DMS114 treated with DMSO at 0.1 percent for 48 hours (cell line): ENCODE results near the gene EPPIN.

ENCODE experiments used
- DNase-seq: peaks from one replicate; lab custom pipeline; 2025; ENCODE audit not compliant: unreplicated experiment; lab: John Stamatoyannopoulos, UW

Gene EPPIN

DNA sequence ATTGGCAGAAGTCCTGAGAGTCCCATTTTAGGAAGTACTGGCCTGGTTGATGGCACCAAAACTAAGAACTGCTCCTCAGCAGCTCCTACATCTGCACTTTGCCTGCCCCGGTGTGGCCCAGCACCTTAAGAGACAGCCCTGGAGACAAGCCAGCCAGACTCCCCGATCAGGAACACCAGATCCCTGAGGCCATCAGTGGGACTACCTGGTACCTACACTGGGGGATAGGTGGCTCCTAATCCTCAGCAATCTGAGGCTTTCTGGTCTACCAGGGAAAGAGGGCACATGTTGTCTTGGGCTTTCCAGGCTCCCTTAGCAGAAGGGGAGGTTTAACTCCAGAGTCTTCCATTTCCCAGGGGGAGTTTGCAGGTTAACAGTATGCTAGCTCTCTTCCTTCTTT, 7.8 kb downstream of the EPPIN start, which contains the start of gene WFDC6:
Gene WFDC6 (minus strand): TSS at position 101 of the 400 bp plus-strand sequence. CDS start 75 bp downstream, at position 26.
- DNase-seq: no peak

DNA sequence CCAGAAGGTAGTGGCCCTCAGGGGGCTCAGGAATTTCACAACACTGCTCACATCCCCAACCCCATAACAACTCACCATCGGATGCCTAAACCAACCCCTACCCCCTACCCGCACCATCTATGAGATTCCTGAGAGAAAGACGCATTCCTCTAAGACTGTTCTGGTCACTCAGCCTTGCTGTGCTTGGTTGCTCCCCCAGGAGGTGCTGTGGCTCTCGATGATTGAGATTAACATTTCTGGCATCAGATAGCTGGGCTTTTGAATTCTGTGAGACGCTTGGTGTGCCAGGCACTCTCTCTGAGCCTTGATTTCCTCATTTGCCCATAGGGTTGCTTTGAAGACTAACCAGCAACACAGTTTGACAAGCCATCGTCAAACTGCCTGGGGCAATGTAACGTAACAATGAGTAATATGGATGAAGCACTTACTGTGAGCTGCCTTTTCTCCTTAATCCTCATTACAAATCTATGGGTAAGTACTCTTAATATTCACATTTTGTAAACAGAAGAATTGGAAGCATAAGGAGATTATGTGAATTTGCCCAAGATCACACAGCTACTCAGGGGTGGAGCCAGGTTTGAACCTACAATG, 8.9 kb downstream of the EPPIN start:
- DNase-seq: no peak

GRCh38 chr20:45527294-45527693, 19.9 kb downstream of the EPPIN start:
- DNase-seq: no peak

DNA sequence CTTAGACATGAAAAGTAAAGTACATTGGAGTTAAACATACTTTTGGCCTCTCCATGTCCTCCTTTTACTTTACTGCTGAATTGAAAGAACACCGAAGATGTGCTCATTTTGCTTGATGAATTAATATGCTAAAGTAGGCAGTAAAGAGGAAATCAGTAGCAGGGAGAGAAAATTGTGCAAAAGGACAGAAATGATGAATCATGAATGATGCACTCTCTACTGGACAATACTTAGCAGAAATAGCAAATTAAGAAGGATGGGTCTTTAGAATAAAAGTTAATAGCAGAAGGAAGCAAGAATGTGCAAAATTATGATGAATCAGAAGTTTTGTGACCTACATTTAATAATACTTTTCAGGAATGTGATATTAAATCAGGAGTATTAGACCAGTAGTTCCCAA, 23.4 kb downstream of the EPPIN start:
- DNase-seq: no peak

- no peak for DNase-seq
Observed at GRCh38 chr20:45518282-45518681, 28.9 kb downstream of the EPPIN start.

DNA sequence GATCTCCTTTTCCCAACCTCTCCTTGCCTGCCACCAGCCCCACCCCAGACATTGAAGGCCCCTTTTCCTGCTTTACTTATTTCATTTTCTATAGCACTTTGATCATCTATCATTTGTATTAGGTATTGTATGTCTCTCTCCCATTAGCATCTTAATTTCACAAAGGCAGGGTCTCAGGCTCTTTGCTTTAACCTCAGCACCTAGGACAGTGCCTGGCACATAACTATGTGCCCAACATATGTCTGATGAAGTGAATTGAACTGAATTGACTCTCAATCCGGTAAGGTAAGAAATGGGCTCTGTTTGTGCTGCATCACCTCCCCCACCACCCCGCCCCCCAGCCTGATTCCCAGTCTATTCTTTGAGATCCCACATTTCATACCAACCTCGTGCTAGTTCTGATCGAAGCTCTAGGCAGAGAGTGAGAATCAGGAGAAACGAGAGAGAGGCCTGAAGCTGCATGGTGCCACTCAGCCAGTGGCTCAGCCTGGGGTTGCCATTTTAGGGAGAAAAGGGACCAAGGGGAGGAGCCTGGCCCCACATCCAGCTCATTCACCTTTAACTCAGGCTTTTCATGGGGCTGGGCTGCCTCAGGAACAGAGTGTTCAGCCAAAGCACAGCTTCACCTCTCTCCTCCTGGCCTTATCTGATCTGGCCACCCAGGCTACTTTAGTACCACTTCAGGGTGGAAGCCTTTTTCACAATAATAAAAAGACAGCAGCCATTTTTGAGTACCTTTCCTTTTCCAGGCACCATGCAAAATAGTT, 31.9 kb downstream of the EPPIN start, which contains the start of gene SPINT3:
Gene SPINT3 (minus strand): TSS at position 476 of the 767 bp plus-strand sequence. CDS start 14 bp downstream, at position 462.
- no peak for DNase-seq

DNA sequence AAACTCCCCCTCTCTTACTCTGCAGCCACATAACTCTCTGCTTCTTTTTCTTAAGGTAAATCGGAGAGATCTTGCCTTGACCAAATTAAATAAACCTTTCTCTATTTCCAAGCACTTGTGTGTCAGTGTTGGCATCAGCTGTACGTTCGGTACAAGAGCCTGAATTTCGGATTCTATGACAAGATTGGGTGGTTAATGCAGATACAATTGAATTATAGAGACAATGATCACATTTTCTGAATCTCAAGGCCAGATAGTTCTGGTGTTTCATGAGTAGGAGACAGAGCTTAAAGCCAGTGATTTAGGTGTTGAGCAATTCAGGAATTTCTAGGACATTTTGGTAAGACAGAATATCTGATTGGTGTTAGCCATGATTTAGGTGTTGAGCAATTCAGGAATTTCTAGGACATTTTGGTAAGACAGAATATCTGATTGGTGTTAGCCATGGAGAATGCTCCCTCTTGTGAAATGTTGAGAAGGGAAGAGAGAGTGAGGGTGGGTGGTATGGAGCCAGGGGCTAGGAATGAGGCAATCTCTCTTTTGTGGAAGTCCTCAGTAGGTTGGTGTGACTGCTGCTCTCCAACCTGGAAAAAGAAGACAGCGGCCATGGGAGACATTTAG, 36.8 kb downstream of the EPPIN start:
- no peak for DNase-seq

DNA sequence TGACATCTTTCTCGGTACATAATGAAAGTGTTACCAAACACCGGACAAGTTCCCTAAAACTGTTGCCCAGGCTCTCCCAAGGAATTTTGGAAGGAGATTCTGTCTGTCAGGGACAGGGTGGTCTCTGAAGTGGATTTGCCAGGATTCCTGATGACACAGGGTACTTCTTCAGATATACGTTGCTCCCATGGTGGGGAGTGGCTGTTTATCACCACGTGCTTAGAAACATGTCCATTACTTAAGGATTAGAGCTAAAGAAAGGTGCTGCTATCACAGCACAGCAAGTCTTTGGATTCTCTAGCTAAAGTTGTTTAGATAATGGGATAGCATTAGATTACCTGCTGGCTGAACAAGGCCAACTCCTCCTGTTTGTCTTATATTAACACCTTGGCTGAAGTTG, 38.1 kb downstream of the EPPIN start:
- no peak for DNase-seq

DNA sequence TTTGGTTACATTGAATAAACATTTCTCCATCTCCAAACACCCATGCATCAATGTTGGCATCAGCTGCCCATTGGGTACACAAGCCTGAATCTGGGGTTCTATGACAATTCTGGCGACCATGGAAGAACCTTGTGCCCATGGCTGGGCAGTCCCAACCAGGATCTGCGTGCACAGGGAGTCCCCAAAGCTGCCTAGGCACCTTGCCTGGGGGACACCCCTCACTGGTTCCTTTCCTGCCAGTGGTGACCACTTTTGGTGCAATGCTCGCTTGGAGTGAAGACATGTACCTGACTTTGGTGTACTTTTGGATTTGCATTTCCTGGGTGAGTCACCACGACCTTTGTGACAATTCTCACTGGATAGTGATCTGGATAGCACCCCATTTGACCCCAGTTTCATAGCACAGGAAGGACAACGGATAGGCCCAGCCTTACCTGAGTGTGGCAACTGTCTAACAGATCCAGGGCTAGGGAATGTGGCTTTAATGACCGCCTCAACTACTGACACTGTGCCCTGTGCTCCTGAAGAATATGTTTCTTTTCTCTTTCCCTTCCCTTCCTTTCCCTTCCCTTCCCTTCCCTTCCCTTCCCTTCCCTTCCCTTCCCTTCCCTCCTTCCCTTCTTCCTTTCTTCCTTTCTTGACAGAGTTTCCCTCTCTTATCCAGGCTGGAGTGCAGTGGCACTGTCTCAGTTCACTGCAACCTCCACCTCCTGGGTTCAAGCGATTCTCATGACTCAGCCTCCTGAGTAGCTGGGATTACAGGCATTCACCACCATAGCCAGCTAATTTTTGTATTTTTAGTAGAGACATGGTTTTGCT, 38.9 kb downstream of the EPPIN start:
- no peak for DNase-seq

GRCh38 chr20:45507011-45507820, 40.0 kb downstream of the EPPIN start:
- no peak for DNase-seq

DNA sequence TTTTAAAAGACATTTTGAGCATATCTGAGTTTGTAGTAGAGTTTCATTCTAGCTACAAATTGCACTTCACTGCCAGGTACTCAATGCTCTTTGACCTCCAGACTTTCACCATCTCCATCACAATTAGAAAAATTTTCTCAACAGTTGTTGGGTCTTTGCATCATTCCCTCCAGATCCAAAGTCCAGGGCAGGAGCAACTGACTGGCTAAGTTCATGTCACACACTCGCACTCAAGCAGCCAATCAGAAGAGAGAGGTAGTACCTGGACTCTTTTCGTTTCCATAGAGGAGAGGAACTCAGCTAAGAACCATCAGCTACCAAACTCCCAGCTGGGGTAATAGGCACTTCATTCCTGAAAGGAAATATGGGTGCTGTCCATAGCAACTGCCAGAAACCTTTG, 40.8 kb downstream of the EPPIN start:
- no peak for DNase-seq

DNA sequence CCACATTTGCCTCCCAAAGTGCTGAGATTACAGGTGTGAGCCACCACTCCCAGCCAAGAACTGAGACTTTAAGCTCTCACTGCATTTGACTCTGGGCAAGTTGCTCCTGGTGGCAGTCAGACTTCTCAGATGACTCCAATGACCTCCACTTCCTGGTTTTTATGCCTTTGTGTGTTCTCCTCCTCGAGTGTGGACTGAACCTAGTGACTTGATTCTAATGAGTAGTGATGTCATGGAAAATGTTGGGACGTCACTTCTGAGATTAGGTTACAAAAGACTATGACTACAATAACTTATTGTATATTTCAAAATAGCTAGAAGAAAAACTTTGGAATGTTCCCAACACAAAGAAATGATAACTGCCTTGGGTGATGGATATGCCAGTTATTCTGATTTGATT, 43.8 kb downstream of the EPPIN start:
- no peak for DNase-seq

- DNase-seq: no peak
Observed at GRCh38 chr20:45502561-45502960, 44.6 kb downstream of the EPPIN start.

DNA sequence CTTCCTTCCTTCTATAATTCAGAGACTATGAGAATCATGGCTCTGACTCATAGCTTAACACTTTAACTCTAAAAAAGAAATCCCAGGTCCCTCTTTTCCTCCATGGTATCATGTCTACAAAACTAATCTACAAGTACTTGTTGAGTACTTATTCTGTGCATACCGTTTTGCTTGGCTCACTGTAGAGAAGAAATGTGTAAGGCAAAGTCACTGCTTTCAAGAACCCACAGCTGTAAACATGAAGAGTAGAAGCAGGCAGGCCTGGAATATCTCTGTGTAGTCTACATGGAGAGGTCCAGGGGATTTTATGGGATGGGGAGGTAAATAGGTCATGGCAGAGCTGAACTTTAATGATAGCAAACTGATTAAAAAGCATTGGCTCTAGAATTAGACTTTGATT, 45.6 kb downstream of the EPPIN start:
- no peak for DNase-seq

DNA sequence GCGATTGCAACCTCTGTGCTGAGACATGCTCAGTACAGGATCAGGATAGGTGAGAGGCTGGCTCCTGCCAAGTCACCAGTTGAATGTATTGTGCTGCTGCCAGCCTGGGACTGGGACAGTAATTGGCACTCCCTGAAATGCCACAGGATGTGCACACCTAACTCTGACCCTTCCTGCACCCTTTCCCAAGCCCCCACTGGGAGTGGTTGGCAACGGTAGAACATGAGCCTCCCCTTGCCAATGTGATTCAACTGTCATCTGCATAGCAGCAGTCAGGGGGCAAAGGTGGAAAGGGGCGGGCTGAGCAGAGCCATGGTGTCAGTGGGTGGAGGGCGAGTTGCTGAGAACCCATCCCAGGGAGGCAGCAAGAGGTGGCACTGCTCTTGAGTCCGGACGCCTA, 47.2 kb downstream of the EPPIN start:
- DNase-seq: no peak

- DNase-seq: no peak
Observed at GRCh38 chr20:45497971-45498494, 49.2 kb downstream of the EPPIN start.

- DNase-seq: no peak
Observed at GRCh38 chr20:45496166-45496565, 51.0 kb downstream of the EPPIN start.

- no peak for DNase-seq
Observed at GRCh38 chr20:45495501-45495941, 51.7 kb downstream of the EPPIN start.
